Ishikawa (cell line): Measurements from ENCODE around the gene NTN5.

Experiments
- CREB1 ChIP-seq: IDR thresholded peaks from 2 replicates; pipeline ENCODE4 v1.6.1; 2012; ENCODE audit warnings: low read depth
- EP300 ChIP-seq: IDR thresholded peaks from 2 replicates; pipeline ENCODE4 v1.6.1; 2012; ENCODE audit warnings: borderline replicate concordance
- MAX ChIP-seq: IDR thresholded peaks from 2 replicates; pipeline ENCODE4 v1.6.1; 2012
- NFIC ChIP-seq: IDR thresholded peaks from 2 replicates; pipeline ENCODE4 v1.6.1; 2012
- REST ChIP-seq: IDR thresholded peaks from 2 replicates; pipeline ENCODE4 v1.6.1; 2012; ENCODE audit warnings: low read depth, mild to moderate bottlenecking
- USF1 ChIP-seq: IDR thresholded peaks from 2 replicates; pipeline ENCODE4 v1.6.1; 2012

- TF ChIP-seq NFIC (no peak), REST (no peak), USF1 (no peak), CREB1 (no peak), EP300 (no peak), MAX (no peak)
Measured at GRCh38 chr19:48674216-48674809, 1.5 kb upstream of the NTN5 start.
